Regular cardiac myocyte (primary cell): ENCODE data around the gene IGSF11. TPM values are rescaled to one million over a fixed set of nuclear protein-coding genes. Genes with fewer than 3 reads are reported as not detected.

ENCODE experiments used
- total RNA-seq: library from RNA; depleted of rRNA; stranded (reverse); fragments of >200 nt; gene quantifications from 2 replicates; pipeline ENCODE4 v1.2.3, GENCODE V29; 2014

The IGSF11 gene
- total RNA-seq = 0.56 TPM in 1 of 2 replicates, not detected in the other

DNA sequence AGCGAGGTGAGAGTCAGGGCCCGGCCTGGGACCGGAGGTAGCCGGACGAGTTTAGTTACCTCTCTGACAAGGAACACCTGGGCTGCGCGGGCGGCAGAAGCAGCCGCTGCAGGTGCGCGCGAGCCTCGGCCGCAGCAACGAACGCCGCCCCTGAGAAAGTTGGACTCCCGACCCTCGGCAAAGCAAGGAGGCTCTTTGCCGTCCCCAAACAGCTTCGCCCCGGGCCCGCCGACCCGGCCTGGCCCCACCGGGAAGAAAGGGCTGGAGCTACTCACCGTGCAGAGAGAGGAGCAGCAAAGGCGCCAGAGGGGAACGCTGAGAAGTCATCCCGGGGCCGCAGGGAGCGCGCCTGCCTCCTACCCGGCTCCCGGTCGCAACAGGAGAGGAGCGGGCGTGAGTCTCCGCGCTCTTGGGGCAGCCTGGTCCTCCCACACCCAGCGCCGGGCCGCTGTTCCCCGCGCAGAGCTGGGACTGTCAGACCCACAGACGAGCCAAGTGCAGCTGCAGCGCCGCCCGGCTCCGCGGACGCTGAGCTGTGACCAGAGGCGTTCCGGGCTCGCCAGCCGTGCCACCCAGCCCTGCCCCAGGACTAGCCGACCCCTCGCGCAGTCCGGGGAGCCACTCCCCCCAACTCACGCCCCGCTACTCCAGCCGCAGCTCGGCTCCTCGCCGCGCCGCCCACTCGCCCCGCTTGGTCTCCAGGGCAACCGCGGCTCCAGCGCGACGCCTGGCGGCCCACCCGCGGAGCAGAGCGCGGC, at the start of gene IGSF11:
Gene IGSF11, minus strand, starts transcription at position 591 of the 758 bp plus-strand sequence. Its CDS starts 264 bp downstream, at position 327.

Other genes with a start within 250 kb of the IGSF11 start
- not detected in 2 replicates for gene TEX55, start 111.3 kb upstream of the IGSF11 start, total RNA-seq
- gene UPK1B, start 138.8 kb upstream of the IGSF11 start, total RNA-seq = 0.19 and 2.8 TPM in 2 replicates
- gene B4GALT4, start 206.0 kb upstream of the IGSF11 start, total RNA-seq = 41.0 and 72.2 TPM in 2 replicates